Measurements from ENCODE around the gene OR1C1.

GRCh38 chr1:247746391-247746935 is 13.9 kb downstream of the OR1C1 start:
- TF ChIP-seq POLR2AphosphoS5 (IDR thresholded peaks at IDR 0.05; ENCODE audit: low read depth, low read length) (no peak), SIN3A (IDR thresholded peaks at IDR 0.05; ENCODE audit: borderline replicate concordance, insufficient read depth, low read length) (no peak), REST (IDR thresholded peaks at IDR 0.05; ENCODE audit: insufficient read depth in 1 of 2, low read depth in 2 of 2, low read length in 2 of 2) (no peak), TAF1 (IDR thresholded peaks at IDR 0.05; ENCODE audit: borderline replicate concordance, insufficient read depth, low read length) (no peak), FOXP2 (optimal IDR thresholded peaks at IDR 0.05; ENCODE audit: borderline replicate concordance, extremely low read depth, extremely low read length, insufficient read depth) (no peak)
